ENCODE results near the gene RASGEF1C. TPM values are rescaled to one million over a fixed set of nuclear protein-coding genes. Genes with fewer than 3 reads are reported as not detected.

Gene RASGEF1C
- total RNA-seq, 2 donors from 2014 or later: 0.09 to 3.1 TPM

DNA sequence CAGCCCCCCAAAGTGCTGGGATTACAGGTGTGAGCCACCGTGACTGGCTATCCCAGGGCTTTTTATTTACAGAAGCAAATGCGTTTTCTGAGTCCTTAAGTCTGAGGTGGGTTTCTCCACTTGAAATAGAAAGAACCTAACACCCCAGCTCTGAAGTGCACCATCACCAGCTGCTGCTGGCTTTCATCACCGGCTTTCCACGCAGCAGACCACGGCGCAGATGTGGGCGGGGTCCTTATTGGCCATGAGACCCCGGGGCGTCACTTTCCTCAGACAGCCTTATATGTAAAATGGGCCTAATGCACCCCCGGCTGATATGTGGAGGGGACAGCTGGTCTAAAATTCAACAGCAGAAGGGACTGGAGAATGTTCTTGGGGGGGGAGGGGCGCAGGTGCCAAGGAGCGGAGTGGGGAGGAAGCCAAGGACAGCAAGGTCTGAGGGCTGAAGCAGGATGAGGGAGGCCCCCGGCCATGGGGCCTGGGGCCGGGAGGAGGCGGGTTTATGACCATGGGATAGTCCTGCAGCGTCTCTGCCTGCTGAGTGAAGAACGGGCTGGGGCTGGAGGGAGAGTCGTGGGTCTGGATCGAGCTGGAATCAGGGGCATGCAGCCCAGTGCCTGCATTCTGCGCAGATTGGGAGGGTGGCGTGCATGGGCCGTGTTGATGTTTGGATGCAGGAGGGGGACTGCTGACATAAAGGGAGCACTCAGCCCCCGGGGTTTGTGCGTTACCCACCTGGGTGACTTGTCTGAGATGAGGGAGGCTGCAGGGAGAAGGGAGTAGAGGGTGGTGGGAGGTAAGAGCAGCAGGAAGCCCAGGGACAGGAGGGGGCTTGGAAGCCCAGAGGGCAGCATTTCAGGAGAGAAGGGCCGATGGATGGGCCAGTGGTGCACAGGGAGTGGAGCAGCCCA, 30.2 kb downstream of the RASGEF1C start:
- TF ChIP-seq POLR2A (IDR thresholded peaks at IDR 0.05) (no peak), POLR2AphosphoS5 (IDR thresholded peaks at IDR 0.05) (no peak)
- TF ChIP-seq, protein P1, sequence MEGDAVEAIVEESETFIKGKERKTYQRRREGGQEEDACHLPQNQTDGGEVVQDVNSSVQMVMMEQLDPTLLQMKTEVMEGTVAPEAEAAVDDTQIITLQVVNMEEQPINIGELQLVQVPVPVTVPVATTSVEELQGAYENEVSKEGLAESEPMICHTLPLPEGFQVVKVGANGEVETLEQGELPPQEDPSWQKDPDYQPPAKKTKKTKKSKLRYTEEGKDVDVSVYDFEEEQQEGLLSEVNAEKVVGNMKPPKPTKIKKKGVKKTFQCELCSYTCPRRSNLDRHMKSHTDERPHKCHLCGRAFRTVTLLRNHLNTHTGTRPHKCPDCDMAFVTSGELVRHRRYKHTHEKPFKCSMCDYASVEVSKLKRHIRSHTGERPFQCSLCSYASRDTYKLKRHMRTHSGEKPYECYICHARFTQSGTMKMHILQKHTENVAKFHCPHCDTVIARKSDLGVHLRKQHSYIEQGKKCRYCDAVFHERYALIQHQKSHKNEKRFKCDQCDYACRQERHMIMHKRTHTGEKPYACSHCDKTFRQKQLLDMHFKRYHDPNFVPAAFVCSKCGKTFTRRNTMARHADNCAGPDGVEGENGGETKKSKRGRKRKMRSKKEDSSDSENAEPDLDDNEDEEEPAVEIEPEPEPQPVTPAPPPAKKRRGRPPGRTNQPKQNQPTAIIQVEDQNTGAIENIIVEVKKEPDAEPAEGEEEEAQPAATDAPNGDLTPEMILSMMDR (IDR thresholded peaks at IDR 0.05): no peak
- Histone ChIP-seq H3K27me3 (replicated peaks; ENCODE audit: insufficient read depth) (no peaks in the 10 kb centered on the region), H3K4me3 (no peak overlapping the region), H3K4me1 (replicated peaks) (no peaks in the 10 kb centered on the region), H3K36me3 (no peaks in the 10 kb centered on the region), H3K27ac (no peak overlapping the region), H3K9me3 (no peaks in the 10 kb centered on the region)
- WGBS: 77% methylated on average over 25 of the region's 25 CpGs
- DNase-seq (ENCODE audit: low spot score): no peak
- intact Hi-C loops (cut with DNase I): no loop called here

DNA sequence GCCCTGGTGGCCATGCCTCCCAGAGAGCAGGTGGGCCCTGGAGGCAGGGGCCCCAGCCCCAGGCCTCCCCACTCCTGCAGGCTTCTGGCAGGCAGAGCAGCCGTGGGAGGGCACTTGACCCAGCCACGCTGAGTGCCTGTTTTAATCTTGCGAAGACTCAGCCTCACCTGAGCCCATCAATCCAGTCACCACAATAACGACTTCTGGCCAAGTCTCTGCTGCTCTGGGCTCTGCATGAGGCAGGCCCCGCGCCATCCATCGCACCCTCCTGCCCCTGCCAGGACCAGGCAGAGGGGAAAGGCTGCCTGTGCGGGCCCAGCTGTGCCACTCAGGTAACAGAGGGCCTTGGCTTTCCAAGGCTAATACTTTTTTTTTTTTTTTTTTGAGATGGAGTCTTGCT, 32.8 kb downstream of the RASGEF1C start:
- TF ChIP-seq POLR2AphosphoS5 (IDR thresholded peaks at IDR 0.05) (no peak), POLR2A (IDR thresholded peaks at IDR 0.05) (no peak)
- TF ChIP-seq, protein P1 (IDR thresholded peaks at IDR 0.05): no peak
- H3K4me3 ChIP-seq: no peak overlapping the region
- H3K36me3 ChIP-seq: no peaks in the 10 kb centered on the region
- no peak overlapping the region for H3K27ac ChIP-seq
- H3K4me1 ChIP-seq (replicated peaks): no peaks in the 10 kb centered on the region
- no peaks in the 10 kb centered on the region for H3K27me3 ChIP-seq (replicated peaks; ENCODE audit: insufficient read depth)
- H3K9me3 ChIP-seq: no peaks in the 10 kb centered on the region
- intact Hi-C loops (cut with DNase I): no loop called here
- DNase-seq (ENCODE audit: low spot score): no peak
- 84% methylated on average over 8 of the region's 8 CpGs for WGBS

- Histone ChIP-seq H3K36me3 (no peaks in the 10 kb centered on the region), H3K4me3 (no peak overlapping the region), H3K4me1 (replicated peaks) (no peaks in the 10 kb centered on the region), H3K9me3 (no peaks in the 10 kb centered on the region), H3K27me3 (replicated peaks; ENCODE audit: insufficient read depth) (no peaks in the 10 kb centered on the region), H3K27ac (no peak overlapping the region)
- intact Hi-C loops (cut with DNase I): no loop called here
- WGBS: 90% methylated on average over 4 of the region's 7 CpGs
- TF ChIP-seq POLR2AphosphoS5 (IDR thresholded peaks at IDR 0.05) (no peak), POLR2A (IDR thresholded peaks at IDR 0.05) (no peak)
- TF ChIP-seq, protein P1 (IDR thresholded peaks at IDR 0.05): no peak
- no peak for DNase-seq (ENCODE audit: low spot score)
Measured at GRCh38 chr5:180175015-180175431, 34.0 kb downstream of the RASGEF1C start.

- TF ChIP-seq, protein P1 (IDR thresholded peaks at IDR 0.05): no peak
- no peak for TF ChIP-seq POLR2A (IDR thresholded peaks at IDR 0.05)
- TF ChIP-seq POLR2AphosphoS5 (IDR thresholded peaks at IDR 0.05): no peak
- Histone ChIP-seq H3K4me1 (replicated peaks) (no peaks in the 10 kb centered on the region), H3K4me3 (no peak overlapping the region), H3K36me3 (no peaks in the 10 kb centered on the region), H3K27me3 (replicated peaks; ENCODE audit: insufficient read depth) (no peaks in the 10 kb centered on the region), H3K9me3 (no peaks in the 10 kb centered on the region), H3K27ac (no peak overlapping the region)
- DNase-seq (ENCODE audit: low spot score): no peak
- WGBS: 91% methylated on average over 11 of the region's 12 CpGs
- intact Hi-C loops (cut with DNase I): no loop called here
Measured at GRCh38 chr5:180174587-180174972, 34.4 kb downstream of the RASGEF1C start.

Measured in prostate gland (tissue), 2 donors.